Transverse colon (tissue), 4 donors: ENCODE measurements around the gene TTC38.

Experiments
- EP300 ChIP-seq: sonication (generic); formaldehyde crosslinking; IDR thresholded peaks from one replicate; pipeline ENCODE4 v1.6.1; 2017; ENCODE audit warnings: antibody characterized with exemption, low read depth
- POLR2A ChIP-seq: fragments of 450-650 bp; IDR thresholded peaks from one replicate; pipeline ENCODE4 v1.6.1; 2016; ENCODE audit warnings: antibody characterized with exemption, mild to moderate bottlenecking, moderate library complexity
- POLR2AphosphoS5 ChIP-seq, 3 donors: sonication (generic); formaldehyde crosslinking; IDR thresholded peaks; one replicate each; pipeline ENCODE4 v1.6.1; 2016; ENCODE audit warnings: antibody characterized with exemption in 3 of 3
- TF ChIP-seq, protein P1 (sequence below), 5 experiments: fragments of 200-600 bp in 3 of 5; fragments of 450-650 bp in 2 of 5; sonication (generic) in 3 of 5; IDR thresholded peaks; 1 replicate in 2 of 5; 2 replicates in 3 of 5; pipeline ENCODE4 v1.5.1; 2016 to 2017; ENCODE audit warnings: antibody characterized with exemption in 5 of 5, inconsistent platforms in 3 of 5, mild to moderate bottlenecking in 2 of 5, moderate library complexity in 1 of 5

DNA sequence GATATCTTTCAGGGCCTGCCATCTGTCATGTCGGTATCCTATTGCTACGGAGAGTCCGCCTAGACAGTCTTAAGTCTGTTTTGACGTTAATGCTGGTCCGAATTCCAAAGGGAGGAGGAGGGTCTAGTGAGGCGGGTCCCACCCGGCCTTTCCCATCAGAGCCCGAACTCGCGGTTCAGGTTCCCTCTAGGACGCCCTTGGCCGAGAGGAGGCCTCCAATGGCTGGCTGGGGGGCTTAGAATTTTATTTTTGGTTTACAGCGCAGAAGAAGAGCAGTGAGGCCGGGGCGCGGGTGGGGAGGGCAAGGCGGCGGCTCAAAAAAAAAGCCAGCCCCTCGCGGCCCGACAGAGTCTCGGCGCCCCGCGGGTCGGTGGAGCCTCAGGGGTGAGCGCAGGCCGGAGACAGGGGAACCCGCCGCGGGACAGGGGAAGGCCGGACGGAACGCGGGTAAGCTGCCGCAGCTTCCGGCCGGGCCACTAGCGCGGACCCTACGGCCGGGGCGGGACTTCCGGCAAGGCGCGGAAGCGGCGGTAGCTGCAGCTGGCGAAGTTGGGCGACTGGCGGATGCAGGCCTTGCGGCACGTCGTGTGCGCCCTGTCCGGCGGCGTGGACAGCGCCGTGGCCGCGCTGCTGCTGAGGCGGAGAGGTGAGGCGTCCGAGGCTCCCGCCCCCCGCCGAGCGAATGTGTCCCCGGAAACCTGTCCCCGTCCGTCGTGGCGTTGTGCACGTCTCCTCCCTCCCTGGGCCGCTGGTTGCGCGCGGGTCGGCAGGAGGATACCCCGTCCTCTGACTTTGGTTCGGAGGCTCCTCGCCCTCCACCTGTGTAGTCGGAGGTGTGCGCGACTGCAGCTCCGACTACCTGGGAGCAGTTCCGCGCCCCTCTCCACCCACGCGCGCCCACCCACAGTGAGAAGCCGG is 67.7 kb downstream of the TTC38 start, which contains the start of gene TRMU:
- TF ChIP-seq, protein P1, sequence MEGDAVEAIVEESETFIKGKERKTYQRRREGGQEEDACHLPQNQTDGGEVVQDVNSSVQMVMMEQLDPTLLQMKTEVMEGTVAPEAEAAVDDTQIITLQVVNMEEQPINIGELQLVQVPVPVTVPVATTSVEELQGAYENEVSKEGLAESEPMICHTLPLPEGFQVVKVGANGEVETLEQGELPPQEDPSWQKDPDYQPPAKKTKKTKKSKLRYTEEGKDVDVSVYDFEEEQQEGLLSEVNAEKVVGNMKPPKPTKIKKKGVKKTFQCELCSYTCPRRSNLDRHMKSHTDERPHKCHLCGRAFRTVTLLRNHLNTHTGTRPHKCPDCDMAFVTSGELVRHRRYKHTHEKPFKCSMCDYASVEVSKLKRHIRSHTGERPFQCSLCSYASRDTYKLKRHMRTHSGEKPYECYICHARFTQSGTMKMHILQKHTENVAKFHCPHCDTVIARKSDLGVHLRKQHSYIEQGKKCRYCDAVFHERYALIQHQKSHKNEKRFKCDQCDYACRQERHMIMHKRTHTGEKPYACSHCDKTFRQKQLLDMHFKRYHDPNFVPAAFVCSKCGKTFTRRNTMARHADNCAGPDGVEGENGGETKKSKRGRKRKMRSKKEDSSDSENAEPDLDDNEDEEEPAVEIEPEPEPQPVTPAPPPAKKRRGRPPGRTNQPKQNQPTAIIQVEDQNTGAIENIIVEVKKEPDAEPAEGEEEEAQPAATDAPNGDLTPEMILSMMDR (IDR thresholded peaks at IDR 0.05): peak in 1 of 5 experiments; percentile 6
- peak; percentile 76 for TF ChIP-seq POLR2A
- peak; percentile 73 to 91 (median 84) for TF ChIP-seq POLR2AphosphoS5 (IDR thresholded peaks at IDR 0.05)
- no peak for TF ChIP-seq EP300
